HG02943 (cell line): ENCODE results near the gene GUSB.

ENCODE experiments used
- ATAC-seq: cut with Tn5 transposase; IDR thresholded peaks from one replicate; pipeline ENCODE4 v1.9.1; 2021; ENCODE audit warnings: mild to moderate bottlenecking, low read depth, moderate library complexity; ENCODE audit not compliant: unreplicated experiment

GUSB gene

GRCh38 chr7:65938336-65938895 is 43.6 kb downstream of the GUSB start:
- ATAC-seq, result no peak

- ATAC-seq, result no peak
Observed at GRCh38 chr7:65937296-65937695, 44.7 kb downstream of the GUSB start.

- ATAC-seq, result no peak
Observed at GRCh38 chr7:65931685-65932084, 50.3 kb downstream of the GUSB start.

- no peak for ATAC-seq
Observed at GRCh38 chr7:65927489-65928448, 54.2 kb downstream of the GUSB start.

- no peak for ATAC-seq
Observed at GRCh38 chr7:65926588-65926987, 55.4 kb downstream of the GUSB start.

- no peak for ATAC-seq
Observed at GRCh38 chr7:65925040-65925439, 57.0 kb downstream of the GUSB start.

GRCh38 chr7:65924193-65924592 is 57.8 kb downstream of the GUSB start:
- ATAC-seq, result no peak

- ATAC-seq, result no peak
Observed at GRCh38 chr7:65923316-65923715, 58.7 kb downstream of the GUSB start.

GRCh38 chr7:65915921-65916657 is 65.9 kb downstream of the GUSB start:
- ATAC-seq, result no peak

- ATAC-seq, result no peak
Observed at GRCh38 chr7:65912237-65912636, 69.8 kb downstream of the GUSB start.
